ENCODE measurements around the gene MTAP. TPM values are rescaled to one million over a fixed set of nuclear protein-coding genes. Genes with fewer than 3 reads are reported as not detected.

The MTAP gene
- total and polyA plus RNA-seq, 8 donors: 1.2 to 38.4 (median 13.4) TPM

DNA sequence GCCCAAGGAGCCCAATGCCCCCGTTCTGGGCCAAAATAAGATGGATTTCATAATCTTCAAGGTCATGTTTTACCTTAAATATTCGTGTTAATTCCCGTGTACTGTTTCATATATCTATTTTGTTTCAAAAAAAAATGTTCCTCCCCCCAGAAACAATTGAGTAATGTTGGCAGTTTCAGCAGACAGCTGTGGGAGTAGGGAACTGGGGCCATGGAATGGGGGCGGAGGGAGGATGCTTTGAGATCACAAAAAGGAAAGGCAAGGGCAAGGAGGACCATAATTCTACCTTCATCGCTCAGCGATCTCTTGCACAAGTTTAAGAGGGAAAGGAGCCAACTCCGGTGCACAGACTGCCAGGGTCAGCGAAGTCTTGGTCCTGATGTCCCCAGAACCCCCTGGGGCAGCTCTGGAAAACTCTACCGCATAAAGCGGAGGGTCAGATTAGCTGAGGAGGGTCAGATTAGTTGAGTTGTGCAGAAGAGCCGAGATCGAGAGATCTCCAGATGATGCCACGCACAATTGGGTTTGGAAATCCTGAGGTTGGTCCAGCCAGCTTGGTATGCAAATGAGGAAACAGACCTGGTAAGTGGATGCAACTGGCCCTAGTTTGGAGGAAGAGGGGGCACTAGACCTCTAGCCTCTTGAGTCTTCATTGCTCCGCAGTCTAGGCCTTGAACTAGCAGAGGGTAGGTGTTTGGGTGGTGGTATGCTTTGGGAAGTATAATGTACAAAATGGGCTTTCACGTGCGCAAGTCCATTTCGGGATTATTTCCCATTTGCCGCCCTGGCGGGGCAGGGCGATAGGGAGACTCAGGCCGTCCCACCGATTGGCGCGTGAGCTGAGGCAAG lies 167.7 kb downstream of the MTAP start:
- H3K4me1 ChIP-seq: peaks cover 15 to 51% (median 38%) of the 10 kb centered on the region in 4 donors
- H3K27ac ChIP-seq: no peak overlapping the region
- H3K9me3 ChIP-seq: peaks cover 0 to 36% (median 14%) of the 10 kb centered on the region in 4 donors
- no peaks in the 10 kb centered on the region for H3K36me3 ChIP-seq
- peak overlapping the region in 1 of 4 donors; percentile 0 for H3K4me3 ChIP-seq
- intact Hi-C loops (cut with DNase I; ENCODE audit: low total_unique reads): no loop called here
- peaks cover 63 to 100% (median 97%) of the 10 kb centered on the region in 3 donors for H3K27me3 ChIP-seq
- no peak for TF ChIP-seq EP300 (IDR thresholded peaks at IDR 0.05)
- TF ChIP-seq POLR2AphosphoS5 (IDR thresholded peaks at IDR 0.05): no peak
- TF ChIP-seq CTCF (IDR thresholded peaks at IDR 0.05): no peak
- no peak for TF ChIP-seq POLR2A (IDR thresholded peaks at IDR 0.05)
- 8 to 20% (median 18%) methylated on average over 20 to 24 of the region's 24 CpGs for WGBS, 5 donors
- no peak for DNase-seq

- intact Hi-C loops (cut with DNase I; ENCODE audit: low total_unique reads): no loop called here
Measured at GRCh38 chr9:21970800-21971640, 168.6 kb downstream of the MTAP start.

DNA sequence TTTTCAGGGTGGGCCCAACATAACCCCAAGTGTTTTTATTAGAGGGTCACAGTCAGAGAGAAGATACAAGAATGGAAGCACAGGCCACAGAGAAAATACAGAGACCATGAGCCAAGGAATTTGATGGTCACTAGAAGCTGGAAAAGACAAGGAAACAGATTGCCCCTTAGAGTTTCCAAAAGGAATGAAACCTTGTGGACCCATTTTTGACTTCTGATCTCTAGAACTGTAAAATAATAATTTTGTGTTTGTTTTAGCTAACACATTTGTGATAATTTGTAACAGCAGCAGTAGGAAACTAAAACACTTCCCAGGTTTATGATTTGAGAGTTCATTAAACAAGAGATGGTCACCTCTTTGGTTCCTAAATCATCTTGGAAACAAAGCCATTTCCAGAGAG lies 169.9 kb downstream of the MTAP start:
- TF ChIP-seq POLR2A (IDR thresholded peaks at IDR 0.05) (no peak), EP300 (IDR thresholded peaks at IDR 0.05) (no peak), CTCF (IDR thresholded peaks at IDR 0.05) (no peak)
- intact Hi-C loops (cut with DNase I; ENCODE audit: low total_unique reads): no loop called here
- DNase-seq: no peak
- no peaks in the 10 kb centered on the region for H3K36me3 ChIP-seq
- H3K4me1 ChIP-seq: peaks cover 14 to 47% (median 31%) of the 10 kb centered on the region in 4 donors
- no peak overlapping the region for H3K27ac ChIP-seq
- H3K27me3 ChIP-seq: peaks cover 65 to 100% (median 97%) of the 10 kb centered on the region in 3 donors
- H3K4me3 ChIP-seq: no peak overlapping the region
- H3K9me3 ChIP-seq: peaks cover 0 to 33% (median 13%) of the 10 kb centered on the region in 4 donors

More at GRCh38 chr9:21970800-21971640, 168.6 kb downstream of the MTAP start:
- 9 to 11% (median 10%) methylated on average over 8 to 45 of the region's 45 CpGs for WGBS, 5 donors
- Histone ChIP-seq H3K36me3 (no peaks in the 10 kb centered on the region), H3K27ac (no peak overlapping the region), H3K4me1 (peaks cover 14 to 50% (median 35%) of the 10 kb centered on the region in 4 donors), H3K4me3 (peak overlapping the region in 1 of 4 donors; percentile 0), H3K9me3 (peaks cover 0 to 36% (median 14%) of the 10 kb centered on the region in 4 donors), H3K27me3 (peaks cover 65 to 100% (median 97%) of the 10 kb centered on the region in 3 donors)
- TF ChIP-seq POLR2AphosphoS5 (IDR thresholded peaks at IDR 0.05): no peak
- TF ChIP-seq EP300 (IDR thresholded peaks at IDR 0.05): no peak
- TF ChIP-seq CTCF (IDR thresholded peaks at IDR 0.05): no peak
- TF ChIP-seq POLR2A (IDR thresholded peaks at IDR 0.05): no peak
- DNase-seq: peak in 1 of 2 donors; percentile 20

GRCh38 chr9:21974343-21974721 lies 171.9 kb downstream of the MTAP start:
- Histone ChIP-seq H3K27ac (no peak overlapping the region), H3K4me1 (peaks cover 14 to 33% (median 22%) of the 10 kb centered on the region in 4 donors), H3K9me3 (peaks cover 0 to 15% (median 4%) of the 10 kb centered on the region in 4 donors), H3K4me3 (peak overlapping the region; percentile 41 to 50 (median 41)), H3K27me3 (peaks cover 56 to 100% (median 91%) of the 10 kb centered on the region in 3 donors), H3K36me3 (no peaks in the 10 kb centered on the region)
- intact Hi-C loops (cut with DNase I; ENCODE audit: low total_unique reads): no loop called here
- WGBS, 5 donors: 4 to 9% (median 5%) methylated on average over 15 to 21 of the region's 21 CpGs
- no peak for DNase-seq
- TF ChIP-seq POLR2AphosphoS5 (IDR thresholded peaks at IDR 0.05) (no peak), CTCF (IDR thresholded peaks at IDR 0.05) (no peak), EP300 (IDR thresholded peaks at IDR 0.05) (no peak), POLR2A (IDR thresholded peaks at IDR 0.05) (no peak)

Measured in stomach (tissue), 9 donors.